Measurements from ENCODE around the gene PIM3.

The PIM3 gene

GRCh38 chr22:50009251-50009650 lies 48.7 kb downstream of the PIM3 start:
- DNase-seq, result no peak

- peak; percentile 61 for DNase-seq
Observed at GRCh38 chr22:50009765-50010675, 49.4 kb downstream of the PIM3 start.

GRCh38 chr22:50010676-50011446 lies 50.3 kb downstream of the PIM3 start:
- DNase-seq, result peak; percentile 62

- peak; percentile 56 for DNase-seq
Observed at GRCh38 chr22:50011447-50012210, 51.1 kb downstream of the PIM3 start.

- DNase-seq, result no peak
Observed at GRCh38 chr22:50012211-50013181, 51.9 kb downstream of the PIM3 start, which contains the start of gene IL17REL. TSS of gene IL17REL (minus strand) at chr22:50012765. CDS start at chr22:50012646, 119 bp downstream.
